Measurements from ENCODE around the gene ABCA3. TPM values are rescaled to one million over a fixed set of nuclear protein-coding genes. Genes with fewer than 3 reads are reported as not detected.

ABCA3 gene
- polyA plus RNA-seq, 1 donor = 4.7 TPM

GRCh38 chr16:2317231-2318020 is 23.1 kb downstream of the ABCA3 start:
- WGBS (ENCODE audit: insufficient coverage, low lambda C conversion rate) = no CpG with 5 or more reads among the region's 26 CpGs
- no peak overlapping the region for H3K4me3 ChIP-seq (ENCODE audit: low read length)
- H3K9me3 ChIP-seq (ENCODE audit: control insufficient read depth, low read depth, low read length) = no peaks in the 10 kb centered on the region
- H3K4me1 ChIP-seq (ENCODE audit: control insufficient read depth, insufficient read depth, low read length) = no peaks in the 10 kb centered on the region
- no peaks in the 10 kb centered on the region for H3K27me3 ChIP-seq (ENCODE audit: control insufficient read depth, insufficient read depth, low read length)
- DNase-seq = no peak
- no peaks in the 10 kb centered on the region for H3K36me3 ChIP-seq (ENCODE audit: control insufficient read depth, insufficient read depth, low read length)
- no peak overlapping the region for H3K27ac ChIP-seq (ENCODE audit: low read length)

GRCh38 chr16:2308089-2308962 is 32.2 kb downstream of the ABCA3 start:
- no peak for DNase-seq
- Histone ChIP-seq H3K36me3 (ENCODE audit: control insufficient read depth, insufficient read depth, low read length) (no peaks in the 10 kb centered on the region), H3K27me3 (ENCODE audit: control insufficient read depth, insufficient read depth, low read length) (no peaks in the 10 kb centered on the region), H3K4me1 (ENCODE audit: control insufficient read depth, insufficient read depth, low read length) (no peaks in the 10 kb centered on the region), H3K27ac (ENCODE audit: low read length) (no peak overlapping the region), H3K9me3 (ENCODE audit: control insufficient read depth, low read depth, low read length) (no peaks in the 10 kb centered on the region), H3K4me3 (ENCODE audit: low read length) (no peak overlapping the region)
- no CpG with 5 or more reads among the region's 30 CpGs for WGBS (ENCODE audit: insufficient coverage, low lambda C conversion rate)

DNA sequence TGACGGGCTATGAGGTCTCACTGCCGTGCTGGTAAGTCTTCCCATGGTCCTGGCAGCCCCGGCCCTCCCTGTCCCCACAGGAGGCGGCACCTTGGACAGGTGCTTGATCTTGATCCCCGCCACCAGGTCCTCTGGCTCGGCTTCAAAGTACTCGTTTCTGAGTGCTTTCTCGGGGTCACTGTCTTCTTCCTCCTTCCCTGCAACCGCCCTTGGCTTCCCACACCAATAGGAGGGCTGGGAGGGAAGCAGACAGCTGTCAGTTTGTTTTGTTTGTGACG is 40.7 kb downstream of the ABCA3 start:
- H3K36me3 ChIP-seq (ENCODE audit: control insufficient read depth, insufficient read depth, low read length) = no peaks in the 10 kb centered on the region
- DNase-seq = no peak
- no peaks in the 10 kb centered on the region for H3K4me1 ChIP-seq (ENCODE audit: control insufficient read depth, insufficient read depth, low read length)
- WGBS (ENCODE audit: insufficient coverage, low lambda C conversion rate) = no CpG with 5 or more reads among the region's 10 CpGs
- H3K4me3 ChIP-seq (ENCODE audit: low read length) = no peak overlapping the region
- H3K27ac ChIP-seq (ENCODE audit: low read length) = no peak overlapping the region
- no peaks in the 10 kb centered on the region for H3K9me3 ChIP-seq (ENCODE audit: control insufficient read depth, low read depth, low read length)
- no peaks in the 10 kb centered on the region for H3K27me3 ChIP-seq (ENCODE audit: control insufficient read depth, insufficient read depth, low read length)

DNA sequence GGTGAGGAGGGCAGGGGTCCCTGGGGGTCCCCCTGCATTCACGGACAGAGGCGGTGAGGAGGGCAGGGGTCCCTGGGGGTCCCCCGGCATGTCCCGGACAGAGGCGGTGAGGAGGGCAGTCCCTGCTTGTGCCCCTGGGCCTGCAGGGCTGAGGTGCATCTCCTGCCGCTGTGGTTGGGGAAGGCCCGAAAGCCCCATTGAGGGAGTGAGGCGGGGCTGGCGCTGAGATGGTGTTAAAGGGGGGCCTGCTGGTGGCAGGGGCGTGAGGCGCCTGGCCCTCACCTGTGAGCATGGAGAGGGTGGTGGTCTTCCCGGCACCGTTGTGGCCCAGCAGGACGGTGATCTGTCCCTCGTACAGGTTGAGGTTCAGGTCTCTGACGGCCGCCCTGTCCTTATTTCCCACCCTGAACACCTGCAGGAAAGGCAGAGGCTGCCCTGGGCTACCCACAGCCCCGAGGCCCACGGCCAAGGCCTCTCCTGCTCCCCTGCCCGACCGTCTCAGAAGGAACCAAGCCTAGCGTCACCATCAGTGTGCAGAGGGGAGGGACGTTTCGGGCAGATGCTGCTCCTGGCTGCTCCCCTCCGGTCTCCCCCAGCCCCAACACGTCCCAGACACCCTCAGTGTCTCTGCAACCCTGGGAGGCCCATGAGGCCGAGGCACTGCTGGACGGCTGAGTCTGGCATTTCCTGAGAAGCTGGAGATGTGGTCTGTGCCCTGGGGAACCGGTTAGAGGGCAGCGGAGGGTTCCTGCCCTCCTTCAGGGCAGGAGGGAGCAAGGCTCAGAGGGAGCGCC is 41.2 kb downstream of the ABCA3 start:
- DNase-seq = no peak
- Histone ChIP-seq H3K4me1 (ENCODE audit: control insufficient read depth, insufficient read depth, low read length) (no peaks in the 10 kb centered on the region), H3K9me3 (ENCODE audit: control insufficient read depth, low read depth, low read length) (no peaks in the 10 kb centered on the region), H3K27ac (ENCODE audit: low read length) (no peak overlapping the region), H3K4me3 (ENCODE audit: low read length) (no peak overlapping the region), H3K36me3 (ENCODE audit: control insufficient read depth, insufficient read depth, low read length) (no peaks in the 10 kb centered on the region), H3K27me3 (ENCODE audit: control insufficient read depth, insufficient read depth, low read length) (no peaks in the 10 kb centered on the region)
- WGBS (ENCODE audit: insufficient coverage, low lambda C conversion rate) = no CpG with 5 or more reads among the region's 31 CpGs

DNA sequence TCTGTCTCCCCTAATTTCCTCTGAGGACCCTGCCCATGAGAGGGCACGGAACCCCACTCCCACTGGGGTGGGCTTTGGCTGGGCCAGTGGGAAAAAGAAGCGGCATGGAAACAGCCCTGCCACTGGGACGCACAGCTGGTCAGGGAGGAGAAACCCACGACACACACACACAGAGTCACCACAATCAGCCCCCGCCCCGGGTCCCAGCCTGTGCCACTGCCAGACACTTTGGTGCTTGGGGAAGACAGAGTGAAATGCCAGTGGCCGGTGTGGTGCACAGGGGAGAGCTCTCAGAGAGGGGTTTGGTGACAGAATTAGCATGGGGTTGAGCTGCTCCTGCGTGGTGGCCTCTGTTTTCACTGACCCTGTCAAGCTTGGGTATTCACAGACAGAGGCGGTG is 41.9 kb downstream of the ABCA3 start:
- no peaks in the 10 kb centered on the region for H3K36me3 ChIP-seq (ENCODE audit: control insufficient read depth, insufficient read depth, low read length)
- no peak overlapping the region for H3K27ac ChIP-seq (ENCODE audit: low read length)
- H3K27me3 ChIP-seq (ENCODE audit: control insufficient read depth, insufficient read depth, low read length) = no peaks in the 10 kb centered on the region
- no peaks in the 10 kb centered on the region for H3K4me1 ChIP-seq (ENCODE audit: control insufficient read depth, insufficient read depth, low read length)
- H3K4me3 ChIP-seq (ENCODE audit: low read length) = no peak overlapping the region
- no CpG with 5 or more reads among the region's 9 CpGs for WGBS (ENCODE audit: insufficient coverage, low lambda C conversion rate)
- no peak for DNase-seq
- no peaks in the 10 kb centered on the region for H3K9me3 ChIP-seq (ENCODE audit: control insufficient read depth, low read depth, low read length)

DNA sequence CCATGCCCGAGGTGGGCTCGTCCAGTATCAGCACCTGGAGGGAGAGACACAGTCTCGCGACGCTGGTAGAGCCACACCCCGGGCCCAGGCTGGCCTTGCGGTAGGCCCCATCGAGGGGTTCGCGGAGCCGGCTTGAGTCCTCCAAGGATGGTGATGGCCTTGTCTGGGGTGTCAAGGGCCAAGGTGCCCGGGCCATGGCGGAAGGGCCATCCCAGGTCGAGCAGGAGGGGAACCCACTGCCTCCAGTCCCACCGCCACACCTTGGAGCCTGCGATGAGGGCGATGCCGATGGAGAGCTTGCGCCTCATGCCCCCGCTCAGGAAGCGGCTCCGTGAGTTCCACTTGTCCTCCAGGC is 43.0 kb downstream of the ABCA3 start:
- DNase-seq = no peak
- no peaks in the 10 kb centered on the region for H3K36me3 ChIP-seq (ENCODE audit: control insufficient read depth, insufficient read depth, low read length)
- no peak overlapping the region for H3K4me3 ChIP-seq (ENCODE audit: low read length)
- H3K27ac ChIP-seq (ENCODE audit: low read length) = no peak overlapping the region
- no peaks in the 10 kb centered on the region for H3K4me1 ChIP-seq (ENCODE audit: control insufficient read depth, insufficient read depth, low read length)
- no peaks in the 10 kb centered on the region for H3K9me3 ChIP-seq (ENCODE audit: control insufficient read depth, low read depth, low read length)
- WGBS (ENCODE audit: insufficient coverage, low lambda C conversion rate) = no CpG with 5 or more reads among the region's 22 CpGs
- H3K27me3 ChIP-seq (ENCODE audit: control insufficient read depth, insufficient read depth, low read length) = no peaks in the 10 kb centered on the region

- no CpG with 5 or more reads among the region's 23 CpGs for WGBS (ENCODE audit: insufficient coverage, low lambda C conversion rate)
- no peaks in the 10 kb centered on the region for H3K27me3 ChIP-seq (ENCODE audit: control insufficient read depth, insufficient read depth, low read length)
- no peaks in the 10 kb centered on the region for H3K9me3 ChIP-seq (ENCODE audit: control insufficient read depth, low read depth, low read length)
- H3K4me1 ChIP-seq (ENCODE audit: control insufficient read depth, insufficient read depth, low read length) = no peaks in the 10 kb centered on the region
- DNase-seq = peak; percentile 26 to 34
- no peaks in the 10 kb centered on the region for H3K36me3 ChIP-seq (ENCODE audit: control insufficient read depth, insufficient read depth, low read length)
- no peak overlapping the region for H3K27ac ChIP-seq (ENCODE audit: low read length)
- no peak overlapping the region for H3K4me3 ChIP-seq (ENCODE audit: low read length)
These were observed 43.6 kb downstream of the ABCA3 start for GRCh38 chr16:2296661-2297505.

DNA sequence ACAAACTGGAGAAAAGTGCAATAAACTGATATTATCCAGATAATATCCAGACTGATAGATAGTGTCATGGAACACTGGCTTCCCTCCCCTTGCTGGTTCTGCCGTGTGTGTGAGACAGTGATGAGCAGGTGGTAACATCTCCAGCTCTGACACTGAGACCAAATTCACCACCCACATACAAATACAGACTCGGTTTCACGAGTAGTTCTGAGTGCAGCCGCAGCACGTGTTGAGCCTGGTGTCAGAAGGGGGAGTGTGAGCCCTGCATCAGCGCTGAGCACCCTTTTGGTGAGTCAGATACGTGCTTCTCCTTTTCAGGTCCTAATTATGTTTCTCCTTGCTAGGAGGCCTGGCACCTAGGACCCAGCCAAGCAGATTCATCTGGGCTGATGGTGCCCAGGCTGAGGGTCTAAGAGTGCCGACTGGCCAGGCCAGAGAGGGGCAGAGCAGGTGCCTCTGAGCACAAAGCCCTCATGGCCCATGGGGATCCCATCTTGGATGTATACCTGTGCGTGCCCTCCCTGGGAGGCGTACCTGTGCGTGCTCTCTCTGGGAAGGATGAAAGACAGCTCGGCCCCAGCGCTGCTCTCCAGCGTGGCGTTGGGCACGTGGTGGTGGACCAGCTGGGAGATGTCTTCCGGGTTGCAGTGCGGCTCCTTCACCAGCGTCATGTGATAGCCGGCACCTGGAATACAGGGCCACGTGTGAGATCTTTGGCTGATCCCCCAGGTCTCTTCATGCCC is 45.3 kb downstream of the ABCA3 start:
- H3K9me3 ChIP-seq (ENCODE audit: control insufficient read depth, low read depth, low read length) = no peaks in the 10 kb centered on the region
- WGBS (ENCODE audit: insufficient coverage, low lambda C conversion rate) = no CpG with 5 or more reads among the region's 21 CpGs
- no peak overlapping the region for H3K27ac ChIP-seq (ENCODE audit: low read length)
- H3K36me3 ChIP-seq (ENCODE audit: control insufficient read depth, insufficient read depth, low read length) = no peaks in the 10 kb centered on the region
- H3K4me1 ChIP-seq (ENCODE audit: control insufficient read depth, insufficient read depth, low read length) = no peaks in the 10 kb centered on the region
- no peak for DNase-seq
- no peaks in the 10 kb centered on the region for H3K27me3 ChIP-seq (ENCODE audit: control insufficient read depth, insufficient read depth, low read length)
- no peak overlapping the region for H3K4me3 ChIP-seq (ENCODE audit: low read length)

DNA sequence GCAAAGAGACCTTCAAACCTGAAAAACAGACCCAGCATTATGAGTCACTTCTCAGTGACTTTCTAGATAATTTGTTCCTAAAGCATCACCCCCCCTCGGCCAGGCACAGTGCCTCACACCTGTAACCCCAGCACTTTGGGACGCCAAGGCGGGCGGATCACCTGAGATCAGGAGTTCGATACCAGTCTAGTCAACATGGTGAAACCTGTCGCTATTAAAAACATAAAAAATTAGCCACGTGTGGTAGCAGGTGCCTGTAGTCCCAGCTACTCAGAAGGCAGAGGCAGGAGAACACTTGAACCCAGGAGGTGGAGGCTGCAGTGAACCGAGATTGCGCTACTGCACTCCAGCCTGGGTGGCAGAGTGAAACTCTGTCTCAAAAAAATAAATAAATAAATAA is 48.3 kb downstream of the ABCA3 start:
- 100% methylated on average over 2 of the region's 9 CpGs for WGBS (ENCODE audit: insufficient coverage, low lambda C conversion rate)
- Histone ChIP-seq H3K4me1 (ENCODE audit: control insufficient read depth, insufficient read depth, low read length) (no peaks in the 10 kb centered on the region), H3K36me3 (ENCODE audit: control insufficient read depth, insufficient read depth, low read length) (no peaks in the 10 kb centered on the region)

More for the DNA sequence above, 48.3 kb downstream of the ABCA3 start:
- H3K27ac ChIP-seq (ENCODE audit: low read length) = no peak overlapping the region
- no peak for DNase-seq
- no peaks in the 10 kb centered on the region for H3K9me3 ChIP-seq (ENCODE audit: control insufficient read depth, low read depth, low read length)
- H3K27me3 ChIP-seq (ENCODE audit: control insufficient read depth, insufficient read depth, low read length) = no peaks in the 10 kb centered on the region
- H3K4me3 ChIP-seq (ENCODE audit: low read length) = no peak overlapping the region

Measured in large intestine (tissue), 3 donors.